ENCODE results near the gene PTPN22.

PTPN22 gene

GRCh38 chr1:113793878-113794834, 77.4 kb downstream of the PTPN22 start:
- DNase-seq (ENCODE audit: low read depth) = no peak
- TF ChIP-seq MYC (IDR thresholded peaks at IDR 0.05; ENCODE audit: low read depth, low read length) = no peak
- TF ChIP-seq, protein P1, sequence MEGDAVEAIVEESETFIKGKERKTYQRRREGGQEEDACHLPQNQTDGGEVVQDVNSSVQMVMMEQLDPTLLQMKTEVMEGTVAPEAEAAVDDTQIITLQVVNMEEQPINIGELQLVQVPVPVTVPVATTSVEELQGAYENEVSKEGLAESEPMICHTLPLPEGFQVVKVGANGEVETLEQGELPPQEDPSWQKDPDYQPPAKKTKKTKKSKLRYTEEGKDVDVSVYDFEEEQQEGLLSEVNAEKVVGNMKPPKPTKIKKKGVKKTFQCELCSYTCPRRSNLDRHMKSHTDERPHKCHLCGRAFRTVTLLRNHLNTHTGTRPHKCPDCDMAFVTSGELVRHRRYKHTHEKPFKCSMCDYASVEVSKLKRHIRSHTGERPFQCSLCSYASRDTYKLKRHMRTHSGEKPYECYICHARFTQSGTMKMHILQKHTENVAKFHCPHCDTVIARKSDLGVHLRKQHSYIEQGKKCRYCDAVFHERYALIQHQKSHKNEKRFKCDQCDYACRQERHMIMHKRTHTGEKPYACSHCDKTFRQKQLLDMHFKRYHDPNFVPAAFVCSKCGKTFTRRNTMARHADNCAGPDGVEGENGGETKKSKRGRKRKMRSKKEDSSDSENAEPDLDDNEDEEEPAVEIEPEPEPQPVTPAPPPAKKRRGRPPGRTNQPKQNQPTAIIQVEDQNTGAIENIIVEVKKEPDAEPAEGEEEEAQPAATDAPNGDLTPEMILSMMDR (IDR thresholded peaks at IDR 0.05; ENCODE audit: low read depth, low read length) = no peak
- no peak for TF ChIP-seq POLR2A (IDR thresholded peaks at IDR 0.05; ENCODE audit: extremely low read depth, insufficient read length)
- TF ChIP-seq, protein P2, sequence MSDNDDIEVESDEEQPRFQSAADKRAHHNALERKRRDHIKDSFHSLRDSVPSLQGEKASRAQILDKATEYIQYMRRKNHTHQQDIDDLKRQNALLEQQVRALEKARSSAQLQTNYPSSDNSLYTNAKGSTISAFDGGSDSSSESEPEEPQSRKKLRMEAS (IDR thresholded peaks at IDR 0.05; ENCODE audit: low read depth, low read length) = no peak

GRCh38 chr1:113792986-113793385, 78.5 kb downstream of the PTPN22 start:
- H3K4me3 ChIP-seq (ENCODE audit: low read depth, low read length) = no peak overlapping the region
- TF ChIP-seq MYC (IDR thresholded peaks at IDR 0.05; ENCODE audit: low read depth, low read length) (no peak), POLR2A (IDR thresholded peaks at IDR 0.05; ENCODE audit: extremely low read depth, insufficient read length) (no peak)
- TF ChIP-seq, protein P1 (IDR thresholded peaks at IDR 0.05; ENCODE audit: low read depth, low read length) = no peak
- TF ChIP-seq, protein P2 (IDR thresholded peaks at IDR 0.05; ENCODE audit: low read depth, low read length) = no peak
- DNase-seq (ENCODE audit: low read depth) = no peak

More at GRCh38 chr1:113793878-113794834, 77.4 kb downstream of the PTPN22 start:
- H3K4me3 ChIP-seq (ENCODE audit: low read depth, low read length) = no peak overlapping the region

GRCh38 chr1:113792471-113792870, 79.0 kb downstream of the PTPN22 start:
- no peak for DNase-seq (ENCODE audit: low read depth)
- H3K4me3 ChIP-seq (ENCODE audit: low read depth, low read length) = no peak overlapping the region
- no peak for TF ChIP-seq POLR2A (IDR thresholded peaks at IDR 0.05; ENCODE audit: extremely low read depth, insufficient read length)
- TF ChIP-seq, protein P1 (IDR thresholded peaks at IDR 0.05; ENCODE audit: low read depth, low read length) = no peak
- no peak for TF ChIP-seq MYC (IDR thresholded peaks at IDR 0.05; ENCODE audit: low read depth, low read length)
- TF ChIP-seq, protein P2 (IDR thresholded peaks at IDR 0.05; ENCODE audit: low read depth, low read length) = no peak

DNA sequence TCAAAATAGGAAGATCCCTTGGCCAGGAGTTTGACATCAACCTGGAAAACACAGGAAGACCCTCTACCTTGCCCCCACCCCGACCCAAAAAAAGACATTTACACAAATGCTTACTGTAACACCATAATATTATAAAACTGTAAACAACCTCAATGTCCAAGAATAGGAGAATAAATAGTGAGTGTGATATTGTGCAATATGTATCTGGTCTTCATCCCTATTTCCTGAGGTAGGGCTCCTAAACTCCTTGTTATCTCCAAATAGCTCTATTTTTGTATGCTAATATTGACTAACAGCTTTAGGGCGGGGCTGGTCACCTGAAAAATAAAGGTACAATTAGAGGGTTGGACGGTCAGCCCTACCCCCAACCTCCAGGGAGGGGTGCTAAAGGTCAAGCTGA, 82.7 kb downstream of the PTPN22 start:
- no peak overlapping the region for H3K4me3 ChIP-seq (ENCODE audit: low read depth, low read length)
- no peak for DNase-seq (ENCODE audit: low read depth)
- TF ChIP-seq, protein P1 (IDR thresholded peaks at IDR 0.05; ENCODE audit: low read depth, low read length) = no peak
- TF ChIP-seq, protein P2 (IDR thresholded peaks at IDR 0.05; ENCODE audit: low read depth, low read length) = no peak
- no peak for TF ChIP-seq POLR2A (IDR thresholded peaks at IDR 0.05; ENCODE audit: extremely low read depth, insufficient read length)
- TF ChIP-seq MYC (IDR thresholded peaks at IDR 0.05; ENCODE audit: low read depth, low read length) = no peak

DNA sequence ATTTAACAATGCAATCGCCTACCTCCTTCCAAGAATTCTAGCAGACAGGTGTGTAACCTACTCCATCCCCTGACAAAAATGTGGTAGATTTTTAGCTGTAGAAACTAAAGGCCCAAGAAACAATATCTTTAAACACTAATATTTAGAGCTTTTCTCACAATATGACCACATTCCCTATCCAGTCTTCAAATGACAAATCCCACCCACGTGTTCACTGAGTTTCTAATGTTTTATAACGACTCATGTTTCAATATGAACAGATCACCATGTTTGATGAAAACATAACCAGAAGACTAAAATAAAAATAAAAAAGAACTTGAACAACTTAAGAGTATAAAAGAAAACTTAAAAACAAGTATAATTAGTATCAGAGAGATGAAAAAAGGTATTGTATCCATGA, 83.8 kb downstream of the PTPN22 start:
- no peak overlapping the region for H3K4me3 ChIP-seq (ENCODE audit: low read depth, low read length)
- TF ChIP-seq, protein P2 (IDR thresholded peaks at IDR 0.05; ENCODE audit: low read depth, low read length) = no peak
- TF ChIP-seq MYC (IDR thresholded peaks at IDR 0.05; ENCODE audit: low read depth, low read length) = no peak
- TF ChIP-seq POLR2A (IDR thresholded peaks at IDR 0.05; ENCODE audit: extremely low read depth, insufficient read length) = no peak
- TF ChIP-seq, protein P1 (IDR thresholded peaks at IDR 0.05; ENCODE audit: low read depth, low read length) = no peak
- no peak for DNase-seq (ENCODE audit: low read depth)

Data from NB4 (cell line).